B cell (primary cell): ENCODE measurements around the gene RGP1. TPM values are rescaled to one million over a fixed set of nuclear protein-coding genes. Genes with fewer than 3 reads are reported as not detected.

Experiments
- polyA plus RNA-seq: library from polyadenylated mRNA; depleted of rRNA; stranded (reverse); fragments of >200 nt; gene quantifications from 2 replicates; pipeline ENCODE4 v1.2.3, GENCODE V29; 2012
- small RNA-seq: library from RNA; depleted of rRNA; stranded (forward); fragments of <200 nt; gene quantifications from one replicate; pipeline ENCODE3, GENCODE V24; 2012; ENCODE audit warnings: low replicate concordance, low read depth; ENCODE audit not compliant: insufficient read length
- total RNA-seq, 2 donors: library from RNA; stranded (reverse); fragments of 120-200 nt in 1 of 2; gene quantifications; 1 replicate in 1 of 2; 2 replicates in 1 of 2; pipeline versions ENCODE4 v1.2.3 to v1.2.4, GENCODE V29; 2013 to 2022

The RGP1 gene
- total and polyA plus RNA-seq, 2 donors (not counting 1 experiment from before 2014, with no cell fraction given), result 17.6 to 42.3 TPM

Small RNAs within 50 kb of the gene (small RNA-seq; reads per million reads assigned to genes)
- gene MIR6853, result not detected

Other genes starting within 250 kb of the RGP1 start
- gene TESK1, start 144.0 kb upstream of the RGP1 start, total RNA-seq, result 94.1 and 94.6 TPM in 2 replicates
- 43.6 and 43.8 TPM in 2 replicates for gene TESK1, start 144.0 kb upstream of the RGP1 start, polyA plus RNA-seq
- 94.6 and 110 TPM in 2 replicates for gene CD72, start 130.9 kb upstream of the RGP1 start, total RNA-seq
- 436 and 651 TPM in 2 replicates for gene CD72, start 130.9 kb upstream of the RGP1 start, polyA plus RNA-seq
- gene SIT1, start 98.4 kb upstream of the RGP1 start, total RNA-seq, result 38.5 and 39.5 TPM in 2 replicates
- 26.9 and 37.1 TPM in 2 replicates for gene SIT1, start 98.4 kb upstream of the RGP1 start, polyA plus RNA-seq
- 7,890 and 7,920 TPM in 2 replicates for gene RMRP, start 91.3 kb upstream of the RGP1 start, total RNA-seq
- gene RMRP, start 91.3 kb upstream of the RGP1 start, polyA plus RNA-seq, result not detected in 2 replicates
- gene CCDC107, start 91.0 kb upstream of the RGP1 start, total RNA-seq, result 33.8 and 41.6 TPM in 2 replicates
- 22.4 and 22.5 TPM in 2 replicates for gene CCDC107, start 91.0 kb upstream of the RGP1 start, polyA plus RNA-seq
- 0.53 and 0.62 TPM in 2 replicates for gene ARHGEF39, start 84.1 kb upstream of the RGP1 start, total RNA-seq
- 0.35 and 0.40 TPM in 2 replicates for gene ARHGEF39, start 84.1 kb upstream of the RGP1 start, polyA plus RNA-seq
- not detected in 2 replicates for gene CA9, start 75.4 kb upstream of the RGP1 start, total RNA-seq
- gene CA9, start 75.4 kb upstream of the RGP1 start, polyA plus RNA-seq, result not detected in 2 replicates
- 6.0 and 6.3 TPM in 2 replicates for gene TPM2, start 59.4 kb upstream of the RGP1 start, total RNA-seq
- gene TPM2, start 59.4 kb upstream of the RGP1 start, polyA plus RNA-seq, result 2.4 and 9.8 TPM in 2 replicates
- 272 and 280 TPM in 2 replicates for gene TLN1, start 17.1 kb upstream of the RGP1 start, total RNA-seq
- 97.2 and 102 TPM in 2 replicates for gene TLN1, start 17.1 kb upstream of the RGP1 start, polyA plus RNA-seq
- gene CREB3, start 16.6 kb upstream of the RGP1 start, total RNA-seq, result 18.1 and 20.7 TPM in 2 replicates
- 12.3 and 14.2 TPM in 2 replicates for gene CREB3, start 16.6 kb upstream of the RGP1 start, polyA plus RNA-seq
- 137 and 158 TPM in 2 replicates for gene GBA2, start 59 bp upstream of the RGP1 start, total RNA-seq
- gene GBA2, start 59 bp upstream of the RGP1 start, polyA plus RNA-seq, result 110 and 114 TPM in 2 replicates
- 3.9 TPM in 2 replicates for gene MSMP, start 5.0 kb downstream of the RGP1 start, total RNA-seq
- 1.6 and 2.3 TPM in 2 replicates for gene MSMP, start 5.0 kb downstream of the RGP1 start, polyA plus RNA-seq
- gene NPR2, start 42.3 kb downstream of the RGP1 start, total RNA-seq, result 4.9 and 8.0 TPM in 2 replicates
- 7.6 and 9.2 TPM in 2 replicates for gene NPR2, start 42.3 kb downstream of the RGP1 start, polyA plus RNA-seq
- 5.4 and 5.6 TPM in 2 replicates for gene SPAG8, start 63.0 kb downstream of the RGP1 start, total RNA-seq
- gene SPAG8, start 63.0 kb downstream of the RGP1 start, polyA plus RNA-seq, result 1.6 and 2.0 TPM in 2 replicates
- gene HINT2, start 65.8 kb downstream of the RGP1 start, total RNA-seq, result 29.7 and 31.9 TPM in 2 replicates
- gene HINT2, start 65.8 kb downstream of the RGP1 start, polyA plus RNA-seq, result 20.5 and 33.6 TPM in 2 replicates
- gene FAM221B, start 79.4 kb downstream of the RGP1 start, total RNA-seq, result not detected in 2 replicates
- not detected in 2 replicates for gene FAM221B, start 79.4 kb downstream of the RGP1 start, polyA plus RNA-seq
- 13.6 and 14.5 TPM in 2 replicates for gene TMEM8B, start 79.9 kb downstream of the RGP1 start, total RNA-seq
- 10.5 and 12.2 TPM in 2 replicates for gene TMEM8B, start 79.9 kb downstream of the RGP1 start, polyA plus RNA-seq
- gene OR13J1, start 121.1 kb downstream of the RGP1 start, total RNA-seq, result not detected in 2 replicates
- gene OR13J1, start 121.1 kb downstream of the RGP1 start, polyA plus RNA-seq, result not detected in 2 replicates
- not detected in 2 replicates for gene HRCT1, start 156.9 kb downstream of the RGP1 start, total RNA-seq
- not detected in 2 replicates for gene HRCT1, start 156.9 kb downstream of the RGP1 start, polyA plus RNA-seq
- not detected in 2 replicates for gene SPAAR, start 160.2 kb downstream of the RGP1 start, total RNA-seq
- gene SPAAR, start 160.2 kb downstream of the RGP1 start, polyA plus RNA-seq, result not detected in 2 replicates
- not detected in 2 replicates for gene OR2S2, start 208.9 kb downstream of the RGP1 start, total RNA-seq
- gene OR2S2, start 208.9 kb downstream of the RGP1 start, polyA plus RNA-seq, result 0.17 TPM in 1 of 2 replicates, not detected in the other